Measurements from ENCODE around the gene BYSL. TPM values are rescaled to one million over a fixed set of nuclear protein-coding genes. Genes with fewer than 3 reads are reported as not detected.

Gene BYSL
- polyA plus RNA-seq, 1 donor from 2014 or later: 19.8 TPM

- H3K27me3 ChIP-seq (ENCODE audit: insufficient read depth, low read depth, low read length): no peaks in the 10 kb centered on the region
- no peaks in the 10 kb centered on the region for H4K20me1 ChIP-seq (ENCODE audit: insufficient read depth)
- H3K9me3 ChIP-seq (ENCODE audit: low read length): no peaks in the 10 kb centered on the region
- H2AFZ ChIP-seq (ENCODE audit: low read depth, low read length): no peak overlapping the region
- H3K79me2 ChIP-seq (replicated peaks; ENCODE audit: insufficient read depth, low read length): no peaks in the 10 kb centered on the region
- no peaks in the 10 kb centered on the region for H3K36me3 ChIP-seq (ENCODE audit: insufficient read depth, low read length)
- no peak overlapping the region for H3K9ac ChIP-seq (ENCODE audit: low read length)
- no peak overlapping the region for H3K4me2 ChIP-seq (ENCODE audit: low read length)
- H3K4me3 ChIP-seq (ENCODE audit: low read length): no peak overlapping the region
- H3K9me2 ChIP-seq (ENCODE audit: insufficient read depth, low read length): no peaks in the 10 kb centered on the region
- H3K27ac ChIP-seq (ENCODE audit: low read length): no peak overlapping the region
- H3F3A ChIP-seq (ENCODE audit: insufficient read depth, low read length, poor library complexity, severe bottlenecking): no peaks in the 10 kb centered on the region
- TF ChIP-seq EP300 (conservative IDR thresholded peaks at IDR 0.05; ENCODE audit: poor library complexity, severe bottlenecking): no peak
- TF ChIP-seq RAD21 (conservative IDR thresholded peaks at IDR 0.05): no peak
- no peak for TF ChIP-seq EZH2 (IDR thresholded peaks at IDR 0.05; ENCODE audit: borderline replicate concordance, insufficient read depth, low read length, poor library complexity, severe bottlenecking)
- no peak for TF ChIP-seq SMC3 (conservative IDR thresholded peaks at IDR 0.05; ENCODE audit: poor library complexity)
- no peak for TF ChIP-seq POLR2AphosphoS5 (IDR thresholded peaks at IDR 0.05)
- no peak for TF ChIP-seq REST (IDR thresholded peaks at IDR 0.05; ENCODE audit: borderline replicate concordance)
- TF ChIP-seq MXI1 (conservative IDR thresholded peaks at IDR 0.05; ENCODE audit: poor library complexity, severe bottlenecking): no peak
- TF ChIP-seq TAF1 (IDR thresholded peaks at IDR 0.05; ENCODE audit: low read depth): no peak
- no peak for TF ChIP-seq CTCF (IDR thresholded peaks at IDR 0.05; ENCODE audit: poor library complexity, severe bottlenecking)
Observed at GRCh38 chr6:41957117-41957516, 35.8 kb downstream of the BYSL start.

- H3K4me3 ChIP-seq (ENCODE audit: low read length): no peak overlapping the region
- H2AFZ ChIP-seq (ENCODE audit: low read depth, low read length): no peak overlapping the region
- no peaks in the 10 kb centered on the region for H3K9me3 ChIP-seq (ENCODE audit: low read length)
- no peaks in the 10 kb centered on the region for H3F3A ChIP-seq (ENCODE audit: insufficient read depth, low read length, poor library complexity, severe bottlenecking)
- TF ChIP-seq EZH2 (IDR thresholded peaks at IDR 0.05; ENCODE audit: borderline replicate concordance, insufficient read depth, low read length, poor library complexity, severe bottlenecking): no peak
- no peaks in the 10 kb centered on the region for H4K20me1 ChIP-seq (ENCODE audit: insufficient read depth)
- no peak overlapping the region for H3K9ac ChIP-seq (ENCODE audit: low read length)
- H3K27me3 ChIP-seq (ENCODE audit: insufficient read depth, low read depth, low read length): no peaks in the 10 kb centered on the region
- H3K79me2 ChIP-seq (replicated peaks; ENCODE audit: insufficient read depth, low read length): no peaks in the 10 kb centered on the region
- no peaks in the 10 kb centered on the region for H3K9me2 ChIP-seq (ENCODE audit: insufficient read depth, low read length)
- no peaks in the 10 kb centered on the region for H3K36me3 ChIP-seq (ENCODE audit: insufficient read depth, low read length)
- no peak overlapping the region for H3K27ac ChIP-seq (ENCODE audit: low read length)
- no peak overlapping the region for H3K4me2 ChIP-seq (ENCODE audit: low read length)
Observed at GRCh38 chr6:41958022-41958856, 36.9 kb downstream of the BYSL start.
